HepG2 (cell line): ENCODE measurements around the gene MAN1C1. TPM values are rescaled to one million over a fixed set of nuclear protein-coding genes. Genes with fewer than 3 reads are reported as not detected.

Experiments
- ATAC-seq: fragments of 200-7000 bp; cut with Tn5 transposase; 3 replicates; pipeline ENCODE4 v1.9.1; 2020; ENCODE audit warnings: mild to moderate bottlenecking, moderate library complexity
- BruUV-seq: library from RNA; stranded (reverse); fragments of 400-500 nt; replicated peaks from 2 replicates; lab custom pipeline; 2021; lab: Mats Ljungman, UMichigan
- CTCF ChIA-PET: fragments of 300-600 bp; formaldehyde crosslinking; extraction: SDS; loops from one replicate; lab custom pipeline; 2021; ENCODE audit warnings: low total read pairs, inconsistent platforms, low intra/inter-chr PET ratio; lab: Yijun Ruan, JAX
- POLR2A ChIA-PET: fragments of 350-600 bp; sonication (Branson Sonifier 250); formaldehyde crosslinking; loops from one replicate; lab custom pipeline; 2020; ENCODE audit warnings: antibody characterized with exemption, inconsistent platforms; lab: Yijun Ruan, JAX
- DNase-seq: peaks from one replicate; pipeline ENCODE4 v3.0.0-alpha.2; 2015; ENCODE audit warnings: low spot score
- FAIRE-seq: peaks from 3 replicates; lab custom pipeline; 2011; peaks lifted over from hg19 to GRCh38; lab: Jason Lieb, UNC
- H2AFZ ChIP-seq: one replicate; pipeline ENCODE4 v1.6.1; 2011; ENCODE audit warnings: low read length, inconsistent platforms
- H3K27ac ChIP-seq: fragments of 300-600 bp; 3 replicates; pipeline ENCODE4 v1.8.0; 2011; ENCODE audit warnings: mixed run types, mild to moderate bottlenecking, mixed read lengths, low read length, inconsistent platforms; ENCODE audit not compliant: insufficient read depth; ENCODE audit errors: extremely low read length
- H3K27me3 ChIP-seq, 2 experiments: fragments of 200-600 bp in 1 of 2; 2 replicates in 1 of 2; 3 replicates in 1 of 2; pipeline versions ENCODE4 v1.6.0 to v1.8.0; 2011; ENCODE audit warnings: low read length in 2 of 2, mild to moderate bottlenecking in 2 of 2, moderate library complexity in 2 of 2, inconsistent platforms in 1 of 2; ENCODE audit not compliant: insufficient read depth in 2 of 2, control insufficient read depth in 1 of 2
- H3K36me3 ChIP-seq, 2 experiments: fragments of 200-600 bp in 1 of 2; replicated peaks in 1 of 2; 2 replicates in 1 of 2; 3 replicates in 1 of 2; pipeline versions ENCODE4 v1.5.1 to v1.8.0; 2011; ENCODE audit warnings: low read length in 2 of 2, inconsistent platforms in 1 of 2; ENCODE audit not compliant: insufficient read depth in 2 of 2, control insufficient read depth in 1 of 2
- H3K4me1 ChIP-seq: 2 replicates; pipeline ENCODE4 v1.5.1; 2012; ENCODE audit warnings: low read length, inconsistent platforms; ENCODE audit not compliant: insufficient read depth
- H3K4me2 ChIP-seq: 2 replicates; pipeline ENCODE4 v1.6.0; 2011; ENCODE audit warnings: low read depth, low read length, inconsistent platforms
- H3K4me3 ChIP-seq, 3 experiments: fragments of 200-600 bp in 1 of 3; sonication (generic), shearing (Covaris generic) in 1 of 3; replicated peaks in 1 of 3; 2 replicates each; pipeline ENCODE4 v1.5.1; 2011 to 2016; ENCODE audit warnings: low read length in 3 of 3, inconsistent platforms in 2 of 3, low read depth in 2 of 3, mild to moderate bottlenecking in 2 of 3, control low read depth in 1 of 3, mixed read lengths in 1 of 3; ENCODE audit not compliant: insufficient read depth in 1 of 3
- H3K79me2 ChIP-seq: one replicate; pipeline ENCODE4 v1.6.1; 2011; ENCODE audit warnings: low read length, inconsistent platforms; ENCODE audit not compliant: insufficient read depth
- H3K9ac ChIP-seq: 2 replicates; pipeline ENCODE4 v1.6.0; 2011; ENCODE audit warnings: mild to moderate bottlenecking, low read depth, low read length, inconsistent platforms; ENCODE audit not compliant: insufficient read depth
- H3K9me3 ChIP-seq: 2 replicates; pipeline ENCODE4 v1.5.1; 2012; ENCODE audit warnings: mild to moderate bottlenecking, low read length
- H4K20me1 ChIP-seq: 2 replicates; pipeline ENCODE4 v1.6.0; 2011; ENCODE audit warnings: inconsistent platforms, mild to moderate bottlenecking, low read length, moderate library complexity; ENCODE audit not compliant: insufficient read depth
- HMGXB3 ChIP-seq: sonication (generic); formaldehyde crosslinking; IDR thresholded peaks from 2 replicates; pipeline ENCODE4 v1.4.0; 2020; ENCODE audit warnings: missing genetic modification reagents, borderline replicate concordance
- MAX ChIP-seq: IDR thresholded peaks from 2 replicates; pipeline ENCODE4 v1.6.1; 2012; ENCODE audit warnings: inconsistent platforms
- SKI ChIP-seq: fragments of 450-650 bp; IDR thresholded peaks from one replicate; pipeline ENCODE4 v1.6.1; 2018; ENCODE audit warnings: mild to moderate bottlenecking; ENCODE audit not compliant: partially characterized antibody
- TCF12 ChIP-seq, 2 experiments: fragments of 450-650 bp in 1 of 2; sonication (generic) in 1 of 2; formaldehyde crosslinking in 1 of 2; IDR thresholded peaks; 2 replicates each; pipeline versions ENCODE4 v1.6.1 to v1.8.0; 2017 to 2022; ENCODE audit warnings: antibody characterized with exemption in 1 of 2, mild to moderate bottlenecking in 1 of 2, missing genetic modification reagents in 1 of 2, moderate library complexity in 1 of 2
- ZBTB33 ChIP-seq: sonication (generic); formaldehyde crosslinking; IDR thresholded peaks from 2 replicates; pipeline ENCODE4 v1.4.0; 2020; ENCODE audit warnings: missing genetic modification reagents
- ZFP82 ChIP-seq: sonication (generic); formaldehyde crosslinking; IDR thresholded peaks from 2 replicates; pipeline ENCODE4 v1.5.1; 2020; ENCODE audit warnings: mild to moderate bottlenecking, missing genetic modification reagents, borderline replicate concordance
- ZNF318 ChIP-seq: sonication (generic); formaldehyde crosslinking; IDR thresholded peaks from 2 replicates; pipeline ENCODE4 v1.4.0; 2020; ENCODE audit warnings: mild to moderate bottlenecking, missing genetic modification reagents
- ZNF441 ChIP-seq: sonication (generic); formaldehyde crosslinking; IDR thresholded peaks from 2 replicates; pipeline ENCODE4 v1.7.0; 2021; ENCODE audit warnings: missing genetic modification reagents, borderline replicate concordance
- ZNF629 ChIP-seq: sonication (generic); formaldehyde crosslinking; conservative IDR thresholded peaks from 2 replicates; pipeline ENCODE4 v1.5.0; 2020; ENCODE audit warnings: missing genetic modification reagents
- WGBS: methylation state at CpG from one replicate; pipeline ENCODE4 v1.1.6; 2017; ENCODE audit warnings: low lambda C conversion rate; 5-methylcytosine and 5-hydroxymethylcytosine counted together
- in situ Hi-C: cut with HindIII; loops from 2 replicates; pipeline ENCODE4 v1.10.0; 2017; ENCODE audit warnings: low pct_unique_long_range_greater_than_20kb; ENCODE audit not compliant: extremely low pct_ligation_motif_present
- intact Hi-C: fragments of 100-400 bp; cut with micrococcal nuclease; formaldehyde crosslinking; loops from one replicate; pipeline ENCODE4 v1.10.0; 2022; ENCODE audit not compliant: unreplicated experiment
- polyA plus RNA-seq, 8 experiments: library from polyadenylated mRNA; depleted of rRNA in 3 of 8; stranded (reverse) in 7 of 8; unstranded in 1 of 8; fragments of >200 nt; fragmentation: Illumina TruSeq in 4 of 8; extraction: Trizol in 4 of 8; gene quantifications; 2 replicates each; pipeline versions ENCODE4 v1.2.1 to v1.2.3, GENCODE V29; 2011 to 2016; ENCODE audit warnings: low read depth in 4 of 8, missing spikeins in 1 of 8, mixed read lengths in 1 of 8; ENCODE audit not compliant: insufficient read depth in 1 of 8
- total RNA-seq, 5 experiments: library from RNA; depleted of rRNA; stranded (reverse); fragments of >200 nt; fragmentation: Illumina TruSeq; extraction: Trizol; gene quantifications; 2 replicates each; pipeline ENCODE4 v1.2.3, GENCODE V29; 2016; ENCODE audit warnings: low read depth in 1 of 5

The MAN1C1 gene
- total and polyA plus RNA-seq, 2 of the 13 experiments (the other 11 are each of a cell fraction or from before 2014, with no cell fraction given) = 0.18 to 0.49 TPM

- no peak for FAIRE-seq
- TF ChIP-seq ZNF318 (CRISPR knock-in tag) (no peak), ZNF629 (CRISPR knock-in tag) (peak; percentile 82), SKI (no peak), MAX (no peak), TCF12 (IDR thresholded peaks at IDR 0.05) (no peak), TCF12 (CRISPR knock-in tag; IDR thresholded peaks at IDR 0.05) (no peak), ZBTB33 (CRISPR knock-in tag) (peak; percentile 58; the same call in 1 of the 2 replicates), ZNF441 (CRISPR knock-in tag) (no peak), ZFP82 (CRISPR knock-in tag) (no peak), HMGXB3 (no peak)
Measured at GRCh38 chr1:25571522-25571970, 45.0 kb upstream of the MAN1C1 start.

More at GRCh38 chr1:25571522-25571970, 45.0 kb upstream of the MAN1C1 start:
- intact Hi-C loops (no loop called here), in situ Hi-C loops (no loop called here)
- Histone ChIP-seq H3K27me3 (peaks cover 0 to 3% of the 10 kb centered on the region in 2 experiments; a peak in 2 of 5 replicates), H3K36me3 (no peaks in the 10 kb centered on the region), H3K9me3 (no peaks in the 10 kb centered on the region), H3K4me3 (no peak overlapping the region), H3K9ac (no peak overlapping the region), H4K20me1 (no peaks in the 10 kb centered on the region), H2AFZ (no peak overlapping the region), H3K4me2 (no peak overlapping the region), H3K79me2 (no peaks in the 10 kb centered on the region), H3K27ac (no peak overlapping the region), H3K4me1 (peaks cover 35% of the 10 kb centered on the region)
- ChIA-PET POLR2A (no interaction called here), CTCF (no interaction called here)
- ATAC-seq = 0 out of 3 replicates have a peak, but pooled peaks have one; percentile 4
- no CpG with 5 or more reads among the region's 6 CpGs for WGBS
- no TSS peak for BruUV-seq
- no peak for DNase-seq
